COLO668 (cell line): ENCODE data around the gene FAM90A1.
"Not testable (repeated sequence)": the region's sequence is repeated elsewhere in the genome, so short reads cannot be mapped to it uniquely, and the experiment has no call there.

Experiments used
- DNase-seq: peaks from one replicate; lab custom pipeline; 2025; ENCODE audit not compliant: unreplicated experiment; lab: John Stamatoyannopoulos, UW

FAM90A1 gene

DNA sequence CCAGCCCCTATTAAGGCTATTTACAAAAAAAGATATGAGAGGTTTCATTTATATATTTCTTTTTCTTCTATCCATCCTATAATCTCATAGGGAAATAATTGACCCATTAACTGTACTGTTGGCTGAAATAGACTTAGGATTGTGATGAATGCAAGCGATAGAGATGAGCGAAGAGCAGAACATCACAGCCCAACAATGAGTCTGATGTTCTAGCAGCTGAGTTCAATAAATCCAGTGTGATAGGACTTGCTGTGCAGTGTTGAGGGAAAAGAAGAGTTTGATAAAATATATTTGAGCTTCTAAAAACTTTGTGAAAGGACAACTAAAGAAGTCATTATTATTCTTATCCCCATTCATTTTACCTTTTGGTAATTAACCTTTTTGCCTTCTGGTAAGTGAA lies 54.5 kb downstream of the FAM90A1 start:
- DNase-seq = not testable (repeated sequence)
